H9 (cell line): ENCODE results near the gene LILRB3. TPM values are rescaled to one million over a fixed set of nuclear protein-coding genes. Genes with fewer than 3 reads are reported as not detected.
"Not testable (repeated sequence)": the region's sequence is repeated elsewhere in the genome, so short reads cannot be mapped to it uniquely, and the experiment has no call there.

Source experiments
- DNase-seq: peaks from one replicate; pipeline ENCODE4 v3.0.0-alpha.2; 2017
- H2AFZ ChIP-seq: one replicate; pipeline ENCODE4 v1.6.1; 2013; ENCODE audit warnings: mild to moderate bottlenecking, low read length, control low read depth, moderate library complexity
- H2AK5ac ChIP-seq: 2 replicates; pipeline ENCODE4 v1.6.1; 2013; ENCODE audit warnings: low read length, control low read depth, mixed read lengths; ENCODE audit not compliant: insufficient read length
- H2BK120ac ChIP-seq: one replicate; pipeline ENCODE4 v1.6.1; 2013; ENCODE audit warnings: low read depth, mild to moderate bottlenecking, low read length, control low read depth, inconsistent platforms; ENCODE audit not compliant: poor library complexity, severe bottlenecking
- H2BK12ac ChIP-seq: 2 replicates; pipeline ENCODE4 v1.6.1; 2013; ENCODE audit warnings: low read length, control low read depth, mixed read lengths, low read depth; ENCODE audit not compliant: insufficient read length
- H2BK15ac ChIP-seq: 2 replicates; pipeline ENCODE4 v1.6.1; 2013; ENCODE audit warnings: low read depth, low read length, control low read depth
- H2BK20ac ChIP-seq: one replicate; pipeline ENCODE4 v1.6.1; 2013; ENCODE audit warnings: low read depth, mild to moderate bottlenecking, low read length, control low read depth, inconsistent platforms; ENCODE audit not compliant: poor library complexity, severe bottlenecking
- H2BK5ac ChIP-seq: 2 replicates; pipeline ENCODE4 v1.6.1; 2013; ENCODE audit warnings: low read length, control low read depth, mixed read lengths; ENCODE audit not compliant: insufficient read length
- H3K14ac ChIP-seq: 2 replicates; pipeline ENCODE4 v1.6.1; 2013; ENCODE audit warnings: low read length, control low read depth; ENCODE audit not compliant: insufficient read depth
- H3K18ac ChIP-seq: 2 replicates; pipeline ENCODE4 v1.6.1; 2013; ENCODE audit warnings: low read depth, mild to moderate bottlenecking, mixed read lengths, low read length, control low read depth; ENCODE audit not compliant: insufficient read length
- H3K23ac ChIP-seq: 2 replicates; pipeline ENCODE4 v1.6.1; 2013; ENCODE audit warnings: low read length, control low read depth, mixed read lengths, low read depth; ENCODE audit not compliant: insufficient read length
- H3K23me2 ChIP-seq: 2 replicates; pipeline ENCODE4 v1.6.1; 2013; ENCODE audit warnings: low read depth, mild to moderate bottlenecking, mixed read lengths, low read length, control low read depth; ENCODE audit not compliant: insufficient read length, poor library complexity, severe bottlenecking
- H3K27ac ChIP-seq: 2 replicates; pipeline ENCODE4 v1.5.1; 2013; ENCODE audit warnings: low read length, control low read depth, mixed read lengths, low read depth; ENCODE audit not compliant: insufficient read length
- H3K27me3 ChIP-seq: 2 replicates; pipeline ENCODE4 v1.6.1; 2013; ENCODE audit warnings: low read length, control low read depth, inconsistent platforms; ENCODE audit not compliant: insufficient read depth
- H3K4ac ChIP-seq: 2 replicates; pipeline ENCODE4 v1.6.1; 2013; ENCODE audit warnings: low read depth, mild to moderate bottlenecking, control low read depth, inconsistent platforms, low read length, moderate library complexity
- H3K4me1 ChIP-seq: 2 replicates; pipeline ENCODE4 v1.6.1; 2013; ENCODE audit warnings: low read length, control low read depth, inconsistent platforms; ENCODE audit not compliant: insufficient read depth
- H3K4me2 ChIP-seq: 2 replicates; pipeline ENCODE4 v1.6.1; 2013; ENCODE audit warnings: low read length, control low read depth, mixed read lengths; ENCODE audit not compliant: insufficient read length, insufficient read depth
- H3K56ac ChIP-seq: 2 replicates; pipeline ENCODE4 v1.6.1; 2013; ENCODE audit warnings: low read depth, mild to moderate bottlenecking, mixed read lengths, low read length, control low read depth; ENCODE audit not compliant: insufficient read length
- H3K79me1 ChIP-seq: 2 replicates; pipeline ENCODE4 v1.6.1; 2013; ENCODE audit warnings: low read depth, mild to moderate bottlenecking, moderate library complexity, low read length, control low read depth, inconsistent platforms; ENCODE audit not compliant: insufficient read depth, poor library complexity, severe bottlenecking
- H3K79me2 ChIP-seq: 2 replicates; pipeline ENCODE4 v1.6.1; 2013; ENCODE audit warnings: low read length, control low read depth, inconsistent platforms; ENCODE audit not compliant: insufficient read depth
- H3K9ac ChIP-seq: 2 replicates; pipeline ENCODE4 v1.6.1; 2013; ENCODE audit warnings: low read length, control low read depth, mixed read lengths; ENCODE audit not compliant: insufficient read length; ENCODE audit errors: extremely low read depth
- H3K9me3 ChIP-seq: one replicate; pipeline ENCODE4 v1.6.1; 2013; ENCODE audit warnings: low read depth, low read length, inconsistent platforms; ENCODE audit not compliant: control insufficient read depth
- H3T11ph ChIP-seq: one replicate; pipeline ENCODE4 v1.6.1; 2013; ENCODE audit warnings: mild to moderate bottlenecking, low read length, control low read depth, inconsistent platforms
- H4K20me1 ChIP-seq: one replicate; pipeline ENCODE4 v1.6.1; 2013; ENCODE audit not compliant: control insufficient read depth, insufficient read length, insufficient read depth
- H4K5ac ChIP-seq: 2 replicates; pipeline ENCODE4 v1.6.1; 2013; ENCODE audit warnings: low read depth, mild to moderate bottlenecking, mixed read lengths, low read length, control low read depth; ENCODE audit not compliant: insufficient read length
- H4K8ac ChIP-seq: replicated peaks from 2 replicates; pipeline ENCODE4 v1.6.1; 2013; ENCODE audit warnings: low read length, control low read depth, mixed read lengths, low read depth; ENCODE audit not compliant: insufficient read length
- H4K91ac ChIP-seq: 2 replicates; pipeline ENCODE4 v1.6.1; 2013; ENCODE audit warnings: low read depth, mild to moderate bottlenecking, moderate library complexity, mixed read lengths, low read length, control low read depth; ENCODE audit not compliant: insufficient read length
- H3K27ac Mint-ChIP-seq, 3 experiments: 2 replicates in 2 of 3; 3 replicates in 1 of 3; pipeline ENCODE4 v1.8.0; 2020 to 2021; ENCODE audit warnings: mixed read lengths in 3 of 3, mild to moderate bottlenecking in 1 of 3, moderate library complexity in 1 of 3
- H3K27me3 Mint-ChIP-seq: 2 replicates; pipeline ENCODE4 v1.8.0; 2021; ENCODE audit warnings: low read depth, mild to moderate bottlenecking, moderate library complexity, mixed read lengths
- H3K36me3 Mint-ChIP-seq, 3 experiments: 2 replicates in 2 of 3; 3 replicates in 1 of 3; pipeline ENCODE4 v1.8.0; 2020 to 2021; ENCODE audit warnings: low read depth in 3 of 3, mixed read lengths in 3 of 3; ENCODE audit not compliant: insufficient read depth in 1 of 3
- H3K4me1 Mint-ChIP-seq, 2 experiments: 2 replicates each; pipeline ENCODE4 v1.8.0; 2020; ENCODE audit warnings: mixed read lengths in 2 of 2
- H3K4me3 Mint-ChIP-seq, 2 experiments: 2 replicates in 1 of 2; 3 replicates in 1 of 2; pipeline ENCODE4 v1.8.0; 2020 to 2021; ENCODE audit warnings: mild to moderate bottlenecking in 2 of 2, mixed read lengths in 2 of 2, moderate library complexity in 1 of 2
- H3K9me3 Mint-ChIP-seq, 2 experiments: 2 replicates in 1 of 2; 3 replicates in 1 of 2; pipeline ENCODE4 v1.8.0; 2020; ENCODE audit warnings: mild to moderate bottlenecking in 2 of 2, mixed read lengths in 2 of 2, moderate library complexity in 1 of 2
- WGBS: extraction: QIAGEN DNeasy Blood & Tissue Kit; methylation state at CpG from one replicate; pipeline ENCODE4 v1.1.7; 2013; ENCODE audit warnings: missing lambda C conversion rate, low lambda C conversion rate, mixed read lengths; ENCODE audit not compliant: insufficient read length; ENCODE audit errors: extremely low coverage; 5-methylcytosine and 5-hydroxymethylcytosine counted together
- total RNA-seq: library from RNA; stranded (reverse); gene quantifications from 2 replicates; pipeline ENCODE4 v1.2.1, GENCODE V29; 2021

Gene LILRB3
- total RNA-seq, 1 experiment from 2014 or later: not detected

DNA sequence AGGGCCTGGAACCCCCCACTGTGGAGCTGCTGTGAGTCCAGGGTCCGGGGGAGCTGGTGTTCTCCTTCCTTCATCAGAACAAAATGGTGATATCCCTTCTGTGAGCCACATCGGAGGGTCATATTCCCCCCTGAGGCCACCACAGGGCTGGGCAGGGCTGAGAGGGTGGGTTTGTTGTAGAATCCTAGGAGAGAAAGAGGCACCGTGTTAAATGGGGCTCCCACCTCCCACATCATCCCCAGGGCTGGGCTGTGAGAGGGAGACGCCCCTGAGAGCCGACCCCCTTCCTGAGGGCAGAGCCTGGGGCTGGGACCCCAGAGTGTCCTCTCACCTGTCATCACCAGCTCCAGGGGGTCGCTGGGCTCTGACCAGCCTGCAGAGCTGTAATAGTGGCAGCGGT, 860 bp downstream of the LILRB3 start:
- H3K4me1 ChIP-seq, H3K23me2 ChIP-seq, H3K27ac Mint-ChIP-seq, H2BK12ac ChIP-seq, H3K79me2 ChIP-seq, DNase-seq, H3K4me3 Mint-ChIP-seq, H3K14ac ChIP-seq, H2BK120ac ChIP-seq, H2BK15ac ChIP-seq, H3K79me1 ChIP-seq, H3K4ac ChIP-seq, H3K27ac ChIP-seq, H4K5ac ChIP-seq, H3T11ph ChIP-seq, H3K23ac ChIP-seq, H3K56ac ChIP-seq, H3K9me3 ChIP-seq, H4K20me1 ChIP-seq, H4K91ac ChIP-seq, H3K18ac ChIP-seq, H4K8ac ChIP-seq, H3K9ac ChIP-seq, H3K4me2 ChIP-seq, H2AK5ac ChIP-seq, H3K27me3 ChIP-seq, H3K36me3 Mint-ChIP-seq, H2AFZ ChIP-seq, H2BK5ac ChIP-seq, H2BK20ac ChIP-seq, H3K9me3 Mint-ChIP-seq: not testable (repeated sequence)
- WGBS: no CpG with 5 or more reads among the region's 7 CpGs
- Mint-ChIP-seq H3K27me3 (peaks cover 26% of the 10 kb centered on the region), H3K4me1 (peaks cover 8 to 13% of the 10 kb centered on the region in 2 experiments)

DNA sequence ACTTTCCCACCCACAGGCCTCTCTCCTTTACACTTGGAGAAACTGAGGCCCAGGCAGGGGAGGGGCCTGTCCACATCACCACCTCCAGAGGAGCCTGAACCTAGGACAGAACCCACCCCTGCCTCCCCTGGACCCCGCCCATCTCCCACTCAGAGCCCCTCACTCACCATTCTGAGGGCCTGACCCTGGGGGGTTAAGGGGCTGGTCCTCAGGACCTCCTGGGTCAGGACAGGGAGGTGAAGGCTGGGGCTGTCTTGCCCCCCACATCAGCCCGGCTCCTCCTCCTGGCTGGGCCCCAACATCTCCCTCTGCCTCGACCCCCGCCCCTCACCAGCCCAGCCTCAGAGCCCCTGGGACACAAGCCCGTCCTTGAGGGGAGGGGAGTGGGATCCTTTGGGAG, 3.1 kb downstream of the LILRB3 start:
- not testable (repeated sequence) for H2BK12ac ChIP-seq, DNase-seq, H2BK15ac ChIP-seq, H3K18ac ChIP-seq, H3K23ac ChIP-seq, H2BK5ac ChIP-seq, H3K4ac ChIP-seq, H3K14ac ChIP-seq, H2BK20ac ChIP-seq, H4K20me1 ChIP-seq, H3K9ac ChIP-seq, H3K79me1 ChIP-seq, H3K4me3 Mint-ChIP-seq, H3K79me2 ChIP-seq, H3K27ac Mint-ChIP-seq, H2AK5ac ChIP-seq, H3K4me2 ChIP-seq, H4K8ac ChIP-seq, H3T11ph ChIP-seq, H2BK120ac ChIP-seq, H4K91ac ChIP-seq, H3K4me1 ChIP-seq, H4K5ac ChIP-seq, H3K9me3 ChIP-seq, H3K23me2 ChIP-seq, H3K27ac ChIP-seq, H3K56ac ChIP-seq, H2AFZ ChIP-seq, H3K9me3 Mint-ChIP-seq, H3K27me3 ChIP-seq
- H3K4me1 Mint-ChIP-seq: peaks cover 11 to 15% of the 10 kb centered on the region in 2 experiments
- H3K27me3 Mint-ChIP-seq: peaks cover 21% of the 10 kb centered on the region
- peaks cover 9 to 14% (median 10%) of the 10 kb centered on the region in 3 experiments for H3K36me3 Mint-ChIP-seq
- WGBS: no CpG with 5 or more reads among the region's 5 CpGs
